Body of pancreas (tissue), 4 donors: ENCODE measurements around the gene SPOP. TPM values are rescaled to one million over a fixed set of nuclear protein-coding genes. Genes with fewer than 3 reads are reported as not detected.

Experiments
- ATAC-seq: fragments of 150-250 bp; one replicate; pipeline ENCODE4 v1.9.1; 2016
- DNase-seq, 4 donors: peaks; one replicate each; pipeline ENCODE4 v3.0.0-alpha.2; 2019
- H3K27ac ChIP-seq, 4 donors: fragments of 200-600 bp; sonication (generic); 1 replicate in 3 of 4; 2 replicates in 1 of 4; pipeline versions ENCODE4 v1.5.1 to v1.6.1; 2016 to 2019; ENCODE audit warnings: mild to moderate bottlenecking in 1 of 4, mixed read lengths in 1 of 4, moderate library complexity in 1 of 4
- H3K27me3 ChIP-seq, 2 donors: fragments of 200-600 bp; sonication (generic); one replicate each; pipeline ENCODE4 v1.6.0; 2016; ENCODE audit warnings: mild to moderate bottlenecking in 1 of 2
- H3K36me3 ChIP-seq, 2 donors: fragments of 200-600 bp; sonication (generic); replicated peaks in 1 of 2; 2 replicates each; pipeline ENCODE4 v1.5.1; 2016; ENCODE audit warnings: low read depth in 2 of 2; ENCODE audit not compliant: insufficient read depth in 1 of 2
- H3K4me1 ChIP-seq: fragments of 200-600 bp; sonication (generic); one replicate; pipeline ENCODE4 v1.6.0; 2016
- H3K4me3 ChIP-seq, 2 donors: fragments of 200-600 bp; sonication (generic); 1 replicate in 1 of 2; 2 replicates in 1 of 2; pipeline ENCODE4 v1.5.1; 2016 to 2019
- H3K9me3 ChIP-seq, 3 donors: fragments of 200-600 bp; sonication (generic); 1 replicate in 2 of 3; 2 replicates in 1 of 3; pipeline ENCODE4 v1.5.1; 2016
- CTCF ChIP-seq, 7 experiments: fragments of 450-650 bp in 4 of 7; fragments of 200-600 bp in 3 of 7; sonication (generic) in 3 of 7; IDR thresholded peaks; one replicate each; pipeline ENCODE4 v1.5.1; 2016 to 2019; ENCODE audit warnings: antibody characterized with exemption in 7 of 7
- POLR2A ChIP-seq, 3 donors: fragments of 450-650 bp; IDR thresholded peaks; one replicate each; pipeline ENCODE4 v1.6.1; 2016; ENCODE audit warnings: antibody characterized with exemption in 3 of 3, mild to moderate bottlenecking in 2 of 3
- WGBS, 2 donors: methylation state at CpG; one replicate each; pipeline ENCODE4 v1.1.5; 2017; 5-methylcytosine and 5-hydroxymethylcytosine counted together
- intact Hi-C: fragments of 100-400 bp; cut with DNase I; formaldehyde crosslinking; loops from one replicate; pipeline ENCODE4 v1.15.1; 2023
- total RNA-seq, 2 donors: library from RNA; depleted of rRNA; stranded (reverse); fragments of >200 nt; gene quantifications; one replicate each; pipeline ENCODE4 v1.1.0, GENCODE V29; 2016

The SPOP gene
- total RNA-seq, 2 donors from 2014 or later = 42.3 to 57.4 TPM

- Histone ChIP-seq H3K4me1 (peaks cover 9% of the 10 kb centered on the region), H3K9me3 (no peaks in the 10 kb centered on the region), H3K36me3 (peaks cover 0 to 7% of the 10 kb centered on the region in 2 donors), H3K27me3 (no peaks in the 10 kb centered on the region), H3K4me3 (no peak overlapping the region), H3K27ac (no peak overlapping the region)
- 97 to 100% methylated on average over 3 of the region's 3 CpGs for WGBS, 2 donors
- DNase-seq (no peak), ATAC-seq (no peak)
- intact Hi-C loops = no loop called here
- TF ChIP-seq POLR2A (IDR thresholded peaks at IDR 0.05) (no peak), CTCF (IDR thresholded peaks at IDR 0.05) (no peak)
Measured at GRCh38 chr17:49722066-49722465, 44.2 kb upstream of the SPOP start.

GRCh38 chr17:49717371-49717861 is 39.5 kb upstream of the SPOP start:
- no peaks in the 10 kb centered on the region for H3K27me3 ChIP-seq
- H3K4me1 ChIP-seq = peaks cover 33% of the 10 kb centered on the region
- H3K9me3 ChIP-seq = no peaks in the 10 kb centered on the region
- intact Hi-C loops = loop anchor here (5.0 kb wide), 1 partner anchor 60 kb away; no protein-coding TSS in a partner anchor
- peak; percentile 31 for ATAC-seq
- 36 to 47% methylated on average over 10 of the region's 10 CpGs for WGBS, 2 donors
- peaks cover 0 to 9% of the 10 kb centered on the region in 2 donors for H3K36me3 ChIP-seq
- H3K4me3 ChIP-seq = no peak overlapping the region
- TF ChIP-seq POLR2A (IDR thresholded peaks at IDR 0.05) (no peak), CTCF (IDR thresholded peaks at IDR 0.05) (no peak)
- peak; percentile 41 to 64 (median 46) for DNase-seq
- H3K27ac ChIP-seq = peak overlapping the region in 2 of 4 donors; percentile 2 to 65

GRCh38 chr17:49716668-49717364 is 38.9 kb upstream of the SPOP start:
- H3K27me3 ChIP-seq = no peaks in the 10 kb centered on the region
- H3K4me1 ChIP-seq = peaks cover 33% of the 10 kb centered on the region
- TF ChIP-seq POLR2A (IDR thresholded peaks at IDR 0.05) = no peak
- TF ChIP-seq CTCF (IDR thresholded peaks at IDR 0.05) = no peak
- H3K9me3 ChIP-seq = no peaks in the 10 kb centered on the region
- DNase-seq = no peak
- no peak overlapping the region for H3K4me3 ChIP-seq
- H3K36me3 ChIP-seq = peaks cover 0 to 9% of the 10 kb centered on the region in 2 donors
- peak overlapping the region in 3 of 4 donors; percentile 22 to 65 (median 51) for H3K27ac ChIP-seq
- 41 to 57% methylated on average over 1 of the region's 1 CpG for WGBS, 2 donors
- intact Hi-C loops = loop anchor here (5.0 kb wide), 1 partner anchor 60 kb away; no protein-coding TSS in a partner anchor
- ATAC-seq = no peak

- Histone ChIP-seq H3K27me3 (no peaks in the 10 kb centered on the region), H3K27ac (peak overlapping the region in 3 of 4 donors; percentile 22 to 65 (median 51)), H3K9me3 (no peaks in the 10 kb centered on the region), H3K36me3 (peaks cover 0 to 9% of the 10 kb centered on the region in 2 donors), H3K4me3 (no peak overlapping the region), H3K4me1 (peaks cover 33% of the 10 kb centered on the region)
- intact Hi-C loops = loop anchor here (5.0 kb wide), 1 partner anchor 62 kb away; no protein-coding TSS in a partner anchor
- peak in 2 of 4 donors; percentile 34 to 47 for DNase-seq
- peak; percentile 75 for ATAC-seq
- no peak for TF ChIP-seq CTCF (IDR thresholded peaks at IDR 0.05)
- no peak for TF ChIP-seq POLR2A (IDR thresholded peaks at IDR 0.05)
- 25 to 29% methylated on average over 9 of the region's 9 CpGs for WGBS, 2 donors
Measured at GRCh38 chr17:49715717-49716279, 37.9 kb upstream of the SPOP start.
